CD4-positive, alpha-beta T cell treated with Interleukin-6 for 4 hours (primary cell): ENCODE results near the gene MEGF10.

Source experiments
- DNase-seq: peaks from one replicate; pipeline ENCODE4 v3.0.0-alpha.2; 2020; ENCODE audit warnings: mixed read lengths

Gene MEGF10

GRCh38 chr5:127418367-127418766 is 127.8 kb downstream of the MEGF10 start:
- DNase-seq: no peak

- no peak for DNase-seq
Measured at GRCh38 chr5:127418974-127419682, 128.5 kb downstream of the MEGF10 start.

- DNase-seq: no peak
Measured at GRCh38 chr5:127419683-127420257, 129.2 kb downstream of the MEGF10 start.

- no peak for DNase-seq
Measured at GRCh38 chr5:127420758-127421157, 130.2 kb downstream of the MEGF10 start.

- DNase-seq: no peak
Measured at GRCh38 chr5:127421471-127421870, 130.9 kb downstream of the MEGF10 start.

- DNase-seq: no peak
Measured at GRCh38 chr5:127423173-127423798, 132.7 kb downstream of the MEGF10 start.

GRCh38 chr5:127425037-127425436 is 134.4 kb downstream of the MEGF10 start:
- DNase-seq: no peak

- DNase-seq: no peak
Measured at GRCh38 chr5:127425868-127426267, 135.3 kb downstream of the MEGF10 start.

- no peak for DNase-seq
Measured at GRCh38 chr5:127426661-127427060, 136.1 kb downstream of the MEGF10 start.

- no peak for DNase-seq
Measured at GRCh38 chr5:127428276-127428675, 137.7 kb downstream of the MEGF10 start.

- no peak for DNase-seq
Measured at GRCh38 chr5:127428748-127429147, 138.2 kb downstream of the MEGF10 start.

- no peak for DNase-seq
Measured at GRCh38 chr5:127429928-127430327, 139.3 kb downstream of the MEGF10 start.

- DNase-seq: no peak
Measured at GRCh38 chr5:127430627-127431026, 140.0 kb downstream of the MEGF10 start.

- no peak for DNase-seq
Measured at GRCh38 chr5:127431977-127432585, 141.5 kb downstream of the MEGF10 start.

GRCh38 chr5:127433526-127433925 is 142.9 kb downstream of the MEGF10 start:
- DNase-seq: no peak

- no peak for DNase-seq
Measured at GRCh38 chr5:127434588-127434987, 144.0 kb downstream of the MEGF10 start.

- DNase-seq: no peak
Measured at GRCh38 chr5:127435821-127436220, 145.2 kb downstream of the MEGF10 start.

GRCh38 chr5:127439644-127440043 is 149.0 kb downstream of the MEGF10 start:
- DNase-seq: no peak

- DNase-seq: no peak
Measured at GRCh38 chr5:127440831-127441230, 150.2 kb downstream of the MEGF10 start.

GRCh38 chr5:127441799-127442484 is 151.3 kb downstream of the MEGF10 start:
- DNase-seq: no peak

- no peak for DNase-seq
Measured at GRCh38 chr5:127444171-127444570, 153.6 kb downstream of the MEGF10 start.

GRCh38 chr5:127445328-127445727 is 154.7 kb downstream of the MEGF10 start:
- no peak for DNase-seq

- no peak for DNase-seq
Measured at GRCh38 chr5:127446626-127447025, 156.0 kb downstream of the MEGF10 start.
